Stomach (tissue), 9 donors: Measurements from ENCODE around the gene TIMELESS. TPM values are rescaled to one million over a fixed set of nuclear protein-coding genes. Genes with fewer than 3 reads are reported as not detected.
"Not testable (repeated sequence)": the region's sequence is repeated elsewhere in the genome, so short reads cannot be mapped to it uniquely, and the experiment has no call there.

Experiments
- DNase-seq, 2 donors: peaks; one replicate each; pipeline versions ENCODE4 v3.0.0 to v3.0.0-alpha.2; 2013 to 2019
- H3K27ac ChIP-seq, 5 donors: fragments of 200-600 bp in 4 of 5; sonication (generic) in 4 of 5; one replicate each; pipeline ENCODE4 v1.5.1; 2013 to 2019; ENCODE audit warnings: mild to moderate bottlenecking in 1 of 5, moderate library complexity in 1 of 5
- H3K27me3 ChIP-seq, 3 donors: fragments of 200-600 bp; sonication (generic); one replicate each; pipeline ENCODE4 v1.5.1; 2017 to 2019; ENCODE audit warnings: mixed run types in 1 of 3
- H3K36me3 ChIP-seq, 4 donors: fragments of 200-600 bp; sonication (generic); 1 replicate in 3 of 4; 2 replicates in 1 of 4; pipeline ENCODE4 v1.5.1; 2016 to 2019
- H3K4me1 ChIP-seq, 4 donors: fragments of 200-600 bp; sonication (generic); one replicate each; pipeline ENCODE4 v1.5.1; 2016 to 2019
- H3K4me3 ChIP-seq, 4 donors: fragments of 200-600 bp; sonication (generic) in 3 of 4; one replicate each; pipeline ENCODE4 v1.5.1; 2016 to 2019; ENCODE audit warnings: mild to moderate bottlenecking in 1 of 4
- H3K9me3 ChIP-seq, 4 donors: fragments of 200-600 bp; sonication (generic); one replicate each; pipeline ENCODE4 v1.5.1; 2016 to 2019
- EP300 ChIP-seq: sonication (generic); formaldehyde crosslinking; IDR thresholded peaks from one replicate; pipeline ENCODE4 v1.6.1; 2017; ENCODE audit warnings: antibody characterized with exemption
- POLR2A ChIP-seq, 4 donors: fragments of 450-650 bp; IDR thresholded peaks; one replicate each; pipeline ENCODE4 v1.6.1; 2016; ENCODE audit warnings: antibody characterized with exemption in 4 of 4, control low read depth in 2 of 4, mild to moderate bottlenecking in 1 of 4, moderate library complexity in 1 of 4
- POLR2AphosphoS5 ChIP-seq, 3 donors: sonication (generic); formaldehyde crosslinking; IDR thresholded peaks; one replicate each; pipeline ENCODE4 v1.6.1; 2016; ENCODE audit warnings: antibody characterized with exemption in 3 of 3
- WGBS, 5 donors: extraction: QIAGEN DNeasy Blood & Tissue Kit in 3 of 5; methylation state at CpG; one replicate each; pipeline versions ENCODE4 v1.1.5 to v1.1.7; 2013 to 2018; 5-methylcytosine and 5-hydroxymethylcytosine counted together
- intact Hi-C: fragments of 100-400 bp; cut with DNase I; formaldehyde crosslinking; loops from one replicate; pipeline ENCODE4 v1.15.1; 2023; ENCODE audit warnings: low total_unique reads
- polyA plus RNA-seq, 3 donors: library from polyadenylated mRNA; stranded (reverse); fragments of 200-250 nt; gene quantifications; one replicate each; pipeline ENCODE4 v1.2.3, GENCODE V29; 2013
- total RNA-seq, 5 donors: library from RNA; depleted of rRNA; stranded (reverse); fragments of >200 nt; gene quantifications; one replicate each; pipeline versions ENCODE4 v1.1.0 to v1.2.3, GENCODE V29; 2014 to 2016
- TF ChIP-seq, protein P1 (sequence below), 7 experiments: fragments of 450-650 bp in 4 of 7; fragments of 200-600 bp in 3 of 7; sonication (generic) in 3 of 7; IDR thresholded peaks; one replicate each; pipeline ENCODE4 v1.5.1; 2016 to 2019; ENCODE audit warnings: antibody characterized with exemption in 7 of 7, control low read depth in 2 of 7, mild to moderate bottlenecking in 1 of 7
- donor health status: healthy with polysubstance abuse.
- donor health status: Bipolar disorder and iron deficiency.
- donor health status: healthy.

Gene TIMELESS
- total and polyA plus RNA-seq, 8 donors = 3.8 to 64.7 (median 6.3) TPM

DNA sequence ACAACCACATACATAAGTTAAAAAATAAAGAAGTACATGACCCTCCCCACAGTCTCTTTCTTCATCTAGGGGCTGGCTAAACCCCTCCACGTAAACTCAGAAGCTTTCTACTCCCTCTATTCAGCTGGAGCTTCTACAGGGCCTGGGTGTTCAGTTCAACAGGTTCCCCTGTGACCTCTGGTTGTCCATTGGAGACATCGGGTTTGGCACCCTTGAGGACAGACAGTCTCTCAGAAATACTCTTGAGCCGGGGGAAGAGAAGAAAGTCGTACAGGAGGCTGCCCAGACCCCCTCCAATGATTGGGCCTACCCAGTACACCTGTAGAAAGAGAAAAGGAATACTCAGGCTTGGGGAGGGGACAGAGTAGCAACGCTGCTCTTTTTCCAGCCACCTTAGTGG lies 1.9 kb upstream of the TIMELESS start:
- DNase-seq = no peak
- TF ChIP-seq POLR2AphosphoS5 (IDR thresholded peaks at IDR 0.05) = no peak
- TF ChIP-seq, protein P1, sequence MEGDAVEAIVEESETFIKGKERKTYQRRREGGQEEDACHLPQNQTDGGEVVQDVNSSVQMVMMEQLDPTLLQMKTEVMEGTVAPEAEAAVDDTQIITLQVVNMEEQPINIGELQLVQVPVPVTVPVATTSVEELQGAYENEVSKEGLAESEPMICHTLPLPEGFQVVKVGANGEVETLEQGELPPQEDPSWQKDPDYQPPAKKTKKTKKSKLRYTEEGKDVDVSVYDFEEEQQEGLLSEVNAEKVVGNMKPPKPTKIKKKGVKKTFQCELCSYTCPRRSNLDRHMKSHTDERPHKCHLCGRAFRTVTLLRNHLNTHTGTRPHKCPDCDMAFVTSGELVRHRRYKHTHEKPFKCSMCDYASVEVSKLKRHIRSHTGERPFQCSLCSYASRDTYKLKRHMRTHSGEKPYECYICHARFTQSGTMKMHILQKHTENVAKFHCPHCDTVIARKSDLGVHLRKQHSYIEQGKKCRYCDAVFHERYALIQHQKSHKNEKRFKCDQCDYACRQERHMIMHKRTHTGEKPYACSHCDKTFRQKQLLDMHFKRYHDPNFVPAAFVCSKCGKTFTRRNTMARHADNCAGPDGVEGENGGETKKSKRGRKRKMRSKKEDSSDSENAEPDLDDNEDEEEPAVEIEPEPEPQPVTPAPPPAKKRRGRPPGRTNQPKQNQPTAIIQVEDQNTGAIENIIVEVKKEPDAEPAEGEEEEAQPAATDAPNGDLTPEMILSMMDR (IDR thresholded peaks at IDR 0.05) = no peak
- no peak for TF ChIP-seq EP300
- Histone ChIP-seq H3K9me3 (no peaks in the 10 kb centered on the region), H3K27me3 (no peaks in the 10 kb centered on the region), H3K27ac (no peak overlapping the region), H3K4me1 (peaks cover 9 to 19% (median 13%) of the 10 kb centered on the region in 4 donors), H3K36me3 (no peaks in the 10 kb centered on the region), H3K4me3 (no peak overlapping the region)
- WGBS, 5 donors = 68 to 80% (median 71%) methylated on average over 5 of the region's 5 CpGs
- intact Hi-C loops = loop anchor here (10.0 kb wide), 1 partner anchor 86 kb away; the partner anchor contains the start of genes APOF and STAT2

DNA sequence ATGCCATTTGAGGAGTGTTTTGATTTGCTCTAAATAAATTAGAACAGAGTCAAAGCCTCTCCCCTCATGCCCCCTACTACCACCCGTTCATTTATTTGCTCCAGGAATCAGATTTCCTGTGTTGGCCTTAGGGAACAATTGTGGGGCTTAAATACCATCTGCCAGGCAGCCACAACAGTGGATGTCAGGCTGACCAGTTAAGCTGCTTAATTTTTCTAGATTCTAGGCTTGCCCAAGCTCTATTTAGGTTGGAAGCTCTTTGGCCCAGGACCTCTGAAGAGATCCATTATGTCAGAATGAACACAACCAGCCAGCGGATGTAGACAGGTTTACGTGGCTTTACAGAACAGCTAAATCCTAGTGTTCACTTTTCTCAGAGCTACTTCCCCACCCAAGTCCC lies 1.0 kb upstream of the TIMELESS start:
- peaks cover 9 to 19% (median 13%) of the 10 kb centered on the region in 4 donors for H3K4me1 ChIP-seq
- H3K4me3 ChIP-seq = no peak overlapping the region
- 84 to 93% (median 91%) methylated on average over 3 of the region's 3 CpGs for WGBS, 5 donors
- H3K9me3 ChIP-seq = no peaks in the 10 kb centered on the region
- no peak overlapping the region for H3K27ac ChIP-seq
- no peak for TF ChIP-seq EP300
- TF ChIP-seq, protein P1 (IDR thresholded peaks at IDR 0.05) = no peak
- TF ChIP-seq POLR2A (IDR thresholded peaks at IDR 0.05) = no peak
- no peak for TF ChIP-seq POLR2AphosphoS5 (IDR thresholded peaks at IDR 0.05)
- no peaks in the 10 kb centered on the region for H3K27me3 ChIP-seq
- no peak for DNase-seq
- no peaks in the 10 kb centered on the region for H3K36me3 ChIP-seq
- intact Hi-C loops = loop anchor here (10.0 kb wide), 1 partner anchor 85 kb away; the partner anchor contains the start of genes APOF and STAT2

- no peaks in the 10 kb centered on the region for H3K36me3 ChIP-seq
- H3K4me3 ChIP-seq = peak overlapping the region; percentile 57 to 74 (median 71)
- 34 to 39% (median 34%) methylated on average over 5 of the region's 5 CpGs for WGBS, 5 donors
- no peaks in the 10 kb centered on the region for H3K9me3 ChIP-seq
- no peaks in the 10 kb centered on the region for H3K27me3 ChIP-seq
- no peak for DNase-seq
- TF ChIP-seq, protein P1 (IDR thresholded peaks at IDR 0.05) = no peak
- no peak for TF ChIP-seq POLR2AphosphoS5 (IDR thresholded peaks at IDR 0.05)
- no peak for TF ChIP-seq POLR2A (IDR thresholded peaks at IDR 0.05)
- no peak for TF ChIP-seq EP300
- H3K4me1 ChIP-seq = peaks cover 9 to 19% (median 13%) of the 10 kb centered on the region in 4 donors
- intact Hi-C loops = no loop called here
- peak overlapping the region; percentile 28 to 95 (median 92) for H3K27ac ChIP-seq
Measured at GRCh38 chr12:56449622-56449984, 377 bp upstream of the TIMELESS start.

DNA sequence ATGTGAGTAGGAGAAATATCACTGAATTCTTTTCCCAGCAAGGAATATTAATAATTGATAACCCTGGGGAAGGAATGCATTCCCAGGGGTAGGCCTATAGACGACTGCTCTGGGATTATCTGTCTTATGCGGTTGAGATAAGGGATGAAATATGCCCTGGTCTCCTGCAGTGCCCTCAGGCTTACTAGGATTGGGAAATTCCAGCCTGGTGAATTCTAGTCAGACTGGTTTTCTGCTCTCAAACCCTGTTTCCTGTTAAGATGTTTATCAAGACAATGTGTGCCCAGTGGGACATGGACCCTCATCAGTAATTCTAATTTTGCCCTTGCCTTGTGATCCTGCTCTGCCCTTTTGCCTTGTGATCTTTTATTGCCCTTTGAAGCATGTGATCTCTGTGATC lies 6.0 kb downstream of the TIMELESS start:
- H3K27ac ChIP-seq, DNase-seq, H3K9me3 ChIP-seq, H3K4me3 ChIP-seq, H3K36me3 ChIP-seq, H3K27me3 ChIP-seq, H3K4me1 ChIP-seq, intact Hi-C loops: not testable (repeated sequence)
- 35 to 68% (median 43%) methylated on average over 2 of the region's 2 CpGs for whole genome bisulfite sequencing, 5 donors

GRCh38 chr12:56437430-56438176 lies 11.6 kb downstream of the TIMELESS start:
- Histone ChIP-seq H3K4me1 (no peaks in the 10 kb centered on the region), H3K27ac (no peak overlapping the region), H3K4me3 (no peak overlapping the region), H3K9me3 (no peaks in the 10 kb centered on the region), H3K27me3 (no peaks in the 10 kb centered on the region), H3K36me3 (peaks cover 0 to 11% (median 7%) of the 10 kb centered on the region in 4 donors)
- no peak for TF ChIP-seq EP300
- no peak for TF ChIP-seq POLR2AphosphoS5 (IDR thresholded peaks at IDR 0.05)
- WGBS, 5 donors = 78 to 87% (median 85%) methylated on average over 11 of the region's 11 CpGs
- DNase-seq = no peak
- intact Hi-C loops = no loop called here
